HG03432 (cell line): Measurements from ENCODE around the gene WRAP73.

Experiments
- ATAC-seq: cut with Tn5 transposase; IDR thresholded peaks from one replicate; pipeline ENCODE4 v1.9.1; 2021; ENCODE audit warnings: mild to moderate bottlenecking, moderate library complexity; ENCODE audit not compliant: unreplicated experiment

The WRAP73 gene

GRCh38 chr1:3669971-3670431 lies 20.1 kb upstream of the WRAP73 start:
- ATAC-seq, result no peak

DNA sequence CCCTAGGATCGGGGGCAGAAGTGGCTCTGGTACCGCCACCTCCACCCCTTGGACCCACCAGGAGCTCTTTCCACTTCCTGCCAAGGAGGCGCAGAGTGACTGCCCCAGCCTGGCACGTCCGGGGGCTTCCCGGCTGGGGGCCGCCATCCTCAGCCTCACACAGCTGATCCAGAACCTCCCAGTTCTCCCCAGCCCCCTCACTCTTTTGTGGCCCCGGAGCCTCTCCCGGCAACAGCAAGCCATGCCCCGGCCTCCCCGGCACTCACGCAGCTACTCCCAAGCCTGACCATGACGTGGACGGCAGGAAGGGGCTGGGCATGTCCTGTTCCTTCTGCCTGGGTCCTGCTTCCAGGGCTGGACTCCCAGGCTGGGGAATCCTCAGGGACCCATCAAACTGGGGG lies 19.5 kb upstream of the WRAP73 start:
- ATAC-seq, result no peak

DNA sequence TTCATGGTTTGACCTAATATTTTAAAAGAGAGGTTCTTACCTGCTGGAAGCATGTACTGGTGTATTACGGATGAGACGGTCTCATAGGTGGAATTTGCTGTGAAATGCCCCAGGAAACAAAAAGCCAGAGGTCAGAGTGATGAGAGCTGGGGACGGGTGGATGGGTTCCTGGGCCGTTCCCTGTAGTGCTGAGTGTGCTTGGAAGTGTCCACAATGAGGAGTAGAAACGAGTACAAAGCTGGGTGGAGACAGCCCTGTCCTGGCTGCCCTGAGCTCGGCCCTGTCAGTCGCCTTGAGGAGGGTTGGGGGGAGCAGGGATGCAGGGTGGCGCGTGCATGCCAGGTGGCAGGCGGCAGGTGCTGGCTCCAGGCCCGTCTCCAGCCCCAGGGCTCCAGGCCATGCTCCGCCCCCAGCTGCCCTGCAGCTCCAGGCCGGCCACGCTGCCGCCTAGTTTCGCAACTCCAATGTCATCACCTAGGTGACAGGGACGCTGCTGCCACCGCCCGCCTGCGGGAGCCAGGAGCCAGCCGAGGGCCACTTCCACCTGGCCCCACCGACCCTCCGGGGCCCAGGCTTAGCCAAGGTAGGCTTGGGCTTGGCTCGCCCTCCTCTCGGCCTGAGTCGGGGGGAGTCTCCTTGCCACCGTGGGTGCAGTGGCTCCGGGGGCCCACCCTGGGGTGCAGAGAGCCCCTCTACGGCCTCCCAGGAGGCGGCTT lies 18.8 kb upstream of the WRAP73 start:
- no peak for ATAC-seq

- ATAC-seq, result no peak
Observed at GRCh38 chr1:3668148-3668547, 18.2 kb upstream of the WRAP73 start.

DNA sequence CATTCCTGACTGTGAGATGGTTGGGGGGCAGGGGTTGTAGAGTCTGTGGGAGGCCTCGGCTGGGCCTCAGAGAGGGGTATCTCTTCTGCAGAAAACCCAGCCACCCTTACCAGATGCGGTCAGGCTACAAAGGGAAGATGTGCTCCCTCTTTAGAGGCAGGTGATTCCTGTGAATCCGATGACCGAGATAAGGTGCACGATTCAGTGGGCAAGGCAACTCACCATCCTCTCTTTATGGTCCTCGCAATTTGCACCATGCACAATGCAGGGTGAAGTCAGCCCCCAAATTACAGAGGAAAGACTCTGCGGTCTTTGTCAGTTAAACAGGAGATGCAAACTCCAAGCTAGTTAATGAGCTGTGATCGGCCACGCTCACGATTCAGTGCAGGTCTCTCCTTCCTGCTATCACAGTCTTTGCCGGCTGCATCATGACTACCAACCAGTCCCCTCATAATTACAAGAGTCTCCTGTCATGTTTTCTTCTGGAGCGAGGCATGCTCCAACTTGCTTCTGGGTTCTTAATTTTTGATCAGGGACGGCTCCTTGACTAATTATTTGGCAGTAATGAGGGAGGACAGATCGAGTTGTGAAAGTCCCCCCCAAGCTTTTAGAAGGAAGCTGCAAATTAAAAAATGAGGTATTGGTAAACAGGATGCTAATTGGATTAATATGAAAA lies 14.9 kb upstream of the WRAP73 start:
- no peak for ATAC-seq

GRCh38 chr1:3663999-3664699 lies 14.2 kb upstream of the WRAP73 start:
- ATAC-seq, result no peak

DNA sequence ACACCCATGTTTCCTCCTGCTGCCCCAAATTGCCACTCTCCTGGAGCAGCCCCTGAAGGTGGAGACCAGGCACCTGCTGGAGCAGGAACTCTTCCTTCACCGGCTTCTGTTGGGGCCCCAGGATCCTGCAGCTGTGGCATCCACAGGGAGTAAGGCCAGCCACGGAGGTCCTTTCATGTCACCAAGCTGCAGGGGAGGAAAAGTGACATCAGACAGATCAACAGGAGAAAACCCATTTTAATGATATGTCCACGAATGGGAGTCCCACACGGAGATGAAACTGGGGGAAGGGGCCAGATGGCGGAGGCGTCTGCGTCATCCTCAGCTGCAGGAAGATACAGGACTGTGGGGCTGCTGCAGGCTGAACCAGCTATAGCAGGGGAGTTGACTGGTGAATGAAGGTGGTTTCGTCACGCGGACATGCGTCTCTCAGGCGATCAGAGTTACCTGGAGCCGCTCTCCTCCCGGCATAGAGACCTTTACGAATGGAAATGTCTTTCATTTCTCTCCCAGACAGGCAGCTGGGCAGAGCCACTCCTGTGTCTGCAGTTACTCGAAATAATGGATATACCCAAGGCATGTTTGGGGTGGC lies 12.3 kb upstream of the WRAP73 start:
- ATAC-seq, result no peak

GRCh38 chr1:3661631-3662030 lies 11.7 kb upstream of the WRAP73 start:
- ATAC-seq, result no peak

- no peak for ATAC-seq
Observed at GRCh38 chr1:3660704-3661103, 10.8 kb upstream of the WRAP73 start.

DNA sequence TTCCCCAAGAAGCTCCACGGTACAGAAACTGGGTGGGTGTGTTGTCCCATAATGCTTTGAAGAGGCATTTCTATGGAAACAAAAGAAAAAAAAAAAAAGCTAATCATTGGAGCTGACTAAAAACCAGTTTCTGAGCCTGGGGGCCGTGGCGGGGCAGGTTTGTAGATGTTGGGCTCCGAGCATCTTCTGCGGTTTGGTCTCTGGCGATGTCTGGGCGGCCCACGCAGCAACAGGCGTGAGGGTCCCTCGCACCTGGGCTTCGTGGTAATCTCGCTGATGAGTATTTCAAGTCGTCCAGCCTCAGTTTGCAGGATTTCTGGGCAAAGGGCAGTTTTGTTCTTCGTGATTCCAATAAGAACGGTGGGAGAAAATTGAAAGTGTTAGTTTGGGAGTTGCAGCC lies 9.2 kb upstream of the WRAP73 start:
- no peak for ATAC-seq

- ATAC-seq, result no peak
Observed at GRCh38 chr1:3658231-3658615, 8.3 kb upstream of the WRAP73 start.

- no peak for ATAC-seq
Observed at GRCh38 chr1:3657578-3658230, 7.8 kb upstream of the WRAP73 start.

GRCh38 chr1:3657096-3657475 lies 7.2 kb upstream of the WRAP73 start:
- no peak for ATAC-seq

GRCh38 chr1:3656450-3657095 lies 6.7 kb upstream of the WRAP73 start:
- peak; percentile 59 for ATAC-seq

DNA sequence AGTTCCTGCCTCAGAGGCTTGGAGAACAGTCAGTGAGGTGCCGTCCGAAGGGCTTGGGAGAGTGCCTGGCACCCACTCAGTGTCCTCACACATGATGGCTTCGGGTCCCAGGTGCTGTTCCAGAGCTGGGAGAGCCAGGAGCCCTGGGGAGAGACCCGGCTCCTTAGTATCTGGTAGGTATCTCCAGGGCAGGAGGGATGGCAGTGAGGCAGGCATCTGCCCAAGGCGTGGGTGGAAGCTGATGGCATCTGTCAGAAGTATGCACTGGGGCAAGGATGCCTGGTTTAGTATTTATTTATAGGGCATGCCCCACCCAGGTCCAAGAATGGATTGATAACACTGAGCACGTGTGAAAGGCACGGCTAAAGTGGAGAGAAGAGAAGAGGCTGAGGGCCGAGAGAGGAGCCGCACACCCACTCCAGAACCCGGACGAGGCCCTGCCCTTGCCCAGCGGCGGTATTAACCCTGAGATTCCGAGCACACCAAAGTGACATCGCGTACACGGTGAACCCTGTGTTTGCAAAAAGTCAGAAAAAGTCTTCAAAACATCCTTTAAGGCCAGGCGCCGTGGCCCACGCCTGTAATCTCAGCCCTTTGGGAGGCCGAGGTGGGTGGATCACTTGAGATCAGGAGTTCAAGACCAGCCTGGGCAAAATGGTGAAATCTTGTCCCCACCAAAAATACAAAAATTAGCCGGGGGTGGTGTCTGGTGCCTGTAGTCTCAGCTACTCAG lies 4.8 kb upstream of the WRAP73 start:
- ATAC-seq, result no peak

GRCh38 chr1:3653286-3653618 lies 3.3 kb upstream of the WRAP73 start:
- ATAC-seq, result no peak

GRCh38 chr1:3652548-3653285 lies 2.8 kb upstream of the WRAP73 start:
- no peak for ATAC-seq

DNA sequence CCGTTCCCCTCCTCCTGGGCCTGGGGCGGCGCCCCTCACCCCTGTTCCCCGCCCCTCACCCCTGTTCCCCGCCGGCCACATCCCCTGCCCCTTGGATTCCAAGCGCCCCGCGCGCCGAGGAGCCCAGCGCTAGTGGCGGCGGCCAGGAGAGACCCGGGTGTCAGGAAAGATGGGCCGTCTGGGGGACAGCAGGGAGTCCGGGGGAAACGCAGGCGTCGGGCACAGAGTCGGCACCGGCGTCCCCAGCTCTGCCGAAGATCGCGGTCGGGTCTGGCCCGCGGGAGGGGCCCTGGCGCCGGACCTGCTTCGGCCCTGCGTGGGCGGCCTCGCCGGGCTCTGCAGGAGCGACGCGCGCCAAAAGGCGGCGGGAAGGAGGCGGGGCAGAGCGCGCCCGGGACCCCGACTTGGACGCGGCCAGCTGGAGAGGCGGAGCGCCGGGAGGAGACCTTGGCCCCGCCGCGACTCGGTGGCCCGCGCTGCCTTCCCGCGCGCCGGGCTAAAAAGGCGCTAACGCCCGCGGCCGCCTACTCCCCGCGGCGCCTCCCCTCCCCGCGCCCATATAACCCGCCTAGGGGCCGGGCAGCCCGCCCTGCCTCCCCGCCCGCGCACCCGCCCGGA lies 2.1 kb upstream of the WRAP73 start, which contains the start of gene TP73:
Gene TP73 (plus strand): TSS at position 587 of the 618 bp plus-strand sequence. CDS start 29,850 bp downstream, outside the sequence.
- ATAC-seq, result no peak
